ENCODE measurements around the gene PYURF. TPM values are rescaled to one million over a fixed set of nuclear protein-coding genes. Genes with fewer than 3 reads are reported as not detected.

The PYURF gene
- total RNA-seq, 1 experiment from 2014 or later: 143 TPM

DNA sequence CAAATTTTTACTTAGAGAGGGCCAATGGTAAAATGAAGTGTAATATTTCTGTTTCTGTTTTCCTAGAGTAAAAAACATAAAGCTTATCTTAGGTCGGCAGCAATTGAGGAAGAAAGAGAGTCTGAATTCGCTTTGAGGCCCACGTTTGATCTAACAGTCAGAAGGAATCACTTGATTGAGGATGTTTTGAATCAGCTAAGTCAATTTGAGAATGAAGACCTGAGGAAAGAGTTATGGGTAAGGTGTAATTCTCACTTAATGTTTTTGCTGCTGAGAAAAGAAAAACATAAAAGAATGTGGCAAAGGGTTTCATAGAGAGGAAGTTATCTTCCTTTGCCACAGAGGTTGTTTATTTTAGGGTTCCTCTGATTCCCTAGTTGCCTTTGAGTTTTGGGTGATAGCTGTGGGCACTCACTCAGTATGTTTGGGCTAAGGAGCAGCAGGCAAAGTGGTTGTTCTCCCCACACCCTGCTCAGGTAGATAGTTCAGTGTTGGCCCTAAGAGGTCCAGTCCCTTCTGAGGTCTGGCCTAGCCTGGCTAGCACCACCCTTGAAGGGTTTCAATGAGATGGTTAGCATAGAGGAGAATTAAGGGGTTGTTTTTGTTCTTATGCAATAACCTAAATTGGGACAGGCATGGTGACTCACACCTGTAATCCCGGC lies 34.3 kb downstream of the PYURF start:
- Histone ChIP-seq H3K4me3 (ENCODE audit: low read length) (no peak overlapping the region), H3K27me3 (ENCODE audit: low read length) (no peaks in the 10 kb centered on the region), H3F3A (ENCODE audit: low read length, unreplicated experiment) (no peaks in the 10 kb centered on the region), H2AFZ (ENCODE audit: low read length) (no peak overlapping the region), H3K27ac (ENCODE audit: low read length) (no peak overlapping the region), H4K20me1 (ENCODE audit: low read length) (no peaks in the 10 kb centered on the region), H3K36me3 (ENCODE audit: low read depth, low read length) (no peaks in the 10 kb centered on the region), H3K79me2 (ENCODE audit: low read length) (no peaks in the 10 kb centered on the region), H3K4me2 (ENCODE audit: low read length) (no peak overlapping the region), H3K9me2 (replicated peaks; ENCODE audit: low read length) (no peaks in the 10 kb centered on the region), H3K4me1 (ENCODE audit: insufficient read depth, low read length) (no peaks in the 10 kb centered on the region), H3K9ac (ENCODE audit: low read length) (no peak overlapping the region), H3K9me3 (ENCODE audit: low read length) (no peaks in the 10 kb centered on the region)
- DNase-seq: no peak
- ChIA-PET POLR2A (ENCODE audit: unreplicated experiment) (no interaction called here), CTCF (no interaction called here)
- intact Hi-C loops (cut with micrococcal nuclease): no loop called here
- BruUV-seq (replicated peaks): no TSS peak
- no peak for TF ChIP-seq EZH2 (IDR thresholded peaks at IDR 0.05; ENCODE audit: low read length, unreplicated experiment)
- no peak for TF ChIP-seq EZH2phosphoT487 (IDR thresholded peaks at IDR 0.05; ENCODE audit: borderline replicate concordance, low read length)
- TF ChIP-seq, protein P1, sequence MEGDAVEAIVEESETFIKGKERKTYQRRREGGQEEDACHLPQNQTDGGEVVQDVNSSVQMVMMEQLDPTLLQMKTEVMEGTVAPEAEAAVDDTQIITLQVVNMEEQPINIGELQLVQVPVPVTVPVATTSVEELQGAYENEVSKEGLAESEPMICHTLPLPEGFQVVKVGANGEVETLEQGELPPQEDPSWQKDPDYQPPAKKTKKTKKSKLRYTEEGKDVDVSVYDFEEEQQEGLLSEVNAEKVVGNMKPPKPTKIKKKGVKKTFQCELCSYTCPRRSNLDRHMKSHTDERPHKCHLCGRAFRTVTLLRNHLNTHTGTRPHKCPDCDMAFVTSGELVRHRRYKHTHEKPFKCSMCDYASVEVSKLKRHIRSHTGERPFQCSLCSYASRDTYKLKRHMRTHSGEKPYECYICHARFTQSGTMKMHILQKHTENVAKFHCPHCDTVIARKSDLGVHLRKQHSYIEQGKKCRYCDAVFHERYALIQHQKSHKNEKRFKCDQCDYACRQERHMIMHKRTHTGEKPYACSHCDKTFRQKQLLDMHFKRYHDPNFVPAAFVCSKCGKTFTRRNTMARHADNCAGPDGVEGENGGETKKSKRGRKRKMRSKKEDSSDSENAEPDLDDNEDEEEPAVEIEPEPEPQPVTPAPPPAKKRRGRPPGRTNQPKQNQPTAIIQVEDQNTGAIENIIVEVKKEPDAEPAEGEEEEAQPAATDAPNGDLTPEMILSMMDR (conservative IDR thresholded peaks at IDR 0.05; ENCODE audit: low read depth, low read length): no peak
- ATAC-seq: no peak

DNA sequence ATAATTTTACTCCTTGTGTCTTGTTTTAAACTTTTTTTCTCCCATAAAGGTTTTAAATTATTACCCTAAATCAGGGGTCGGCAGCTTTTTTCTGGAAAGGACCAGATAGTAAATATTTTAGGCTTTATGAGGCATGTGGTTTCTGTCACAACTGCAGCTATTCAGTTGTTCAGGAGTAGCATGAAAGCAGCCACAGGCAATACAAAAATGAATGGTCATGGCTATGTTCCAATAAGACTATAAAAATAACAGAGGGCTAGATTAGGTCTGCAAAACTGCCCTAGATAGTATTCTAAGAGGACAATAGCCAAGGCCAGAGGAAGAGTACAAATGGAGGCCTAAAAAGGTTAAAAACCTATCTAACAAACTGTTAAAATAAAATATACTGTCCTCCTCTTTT lies 42.0 kb downstream of the PYURF start:
- no peaks in the 10 kb centered on the region for H3K4me1 ChIP-seq (ENCODE audit: insufficient read depth, low read length)
- H3K9ac ChIP-seq (ENCODE audit: low read length): no peak overlapping the region
- no peaks in the 10 kb centered on the region for H3K9me3 ChIP-seq (ENCODE audit: low read length)
- ChIA-PET CTCF (no interaction called here), POLR2A (ENCODE audit: unreplicated experiment) (no interaction called here)
- BruUV-seq (replicated peaks): no TSS peak
- no peak overlapping the region for H3K27ac ChIP-seq (ENCODE audit: low read length)
- no peaks in the 10 kb centered on the region for H3F3A ChIP-seq (ENCODE audit: low read length, unreplicated experiment)
- ATAC-seq (no peak), DNase-seq (no peak)
- no peaks in the 10 kb centered on the region for H3K27me3 ChIP-seq (ENCODE audit: low read length)
- intact Hi-C loops (cut with micrococcal nuclease): no loop called here
- no peaks in the 10 kb centered on the region for H3K79me2 ChIP-seq (ENCODE audit: low read length)
- H2AFZ ChIP-seq (ENCODE audit: low read length): no peak overlapping the region
- no peaks in the 10 kb centered on the region for H4K20me1 ChIP-seq (ENCODE audit: low read length)
- no peaks in the 10 kb centered on the region for H3K9me2 ChIP-seq (replicated peaks; ENCODE audit: low read length)
- TF ChIP-seq, protein P1 (conservative IDR thresholded peaks at IDR 0.05; ENCODE audit: low read depth, low read length): no peak
- TF ChIP-seq EZH2 (IDR thresholded peaks at IDR 0.05; ENCODE audit: low read length, unreplicated experiment): no peak
- no peak for TF ChIP-seq EZH2phosphoT487 (IDR thresholded peaks at IDR 0.05; ENCODE audit: borderline replicate concordance, low read length)
- H3K4me2 ChIP-seq (ENCODE audit: low read length): no peak overlapping the region
- H3K36me3 ChIP-seq (ENCODE audit: low read depth, low read length): no peaks in the 10 kb centered on the region
- no peak overlapping the region for H3K4me3 ChIP-seq (ENCODE audit: low read length)

DNA sequence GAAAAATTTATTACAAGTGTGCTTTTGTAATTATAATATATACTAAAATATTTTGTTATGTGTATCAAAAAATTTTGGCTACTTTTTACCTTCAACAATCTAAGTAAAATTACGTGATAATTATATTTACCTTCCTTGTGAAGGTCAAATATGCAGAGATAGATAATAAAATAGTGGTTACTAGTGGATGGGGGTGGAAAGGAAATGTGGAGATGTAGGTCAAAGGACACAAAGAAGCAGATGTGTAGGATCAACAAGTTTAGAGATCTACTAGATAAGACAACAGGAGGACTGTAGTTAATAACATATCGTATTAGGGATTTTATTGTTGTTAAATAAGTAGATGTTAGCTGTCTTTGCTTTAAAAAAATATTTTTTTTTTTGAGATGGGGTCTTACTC lies 45.3 kb downstream of the PYURF start:
- Histone ChIP-seq H3K4me1 (ENCODE audit: insufficient read depth, low read length) (no peaks in the 10 kb centered on the region), H3K27me3 (ENCODE audit: low read length) (no peaks in the 10 kb centered on the region), H3F3A (ENCODE audit: low read length, unreplicated experiment) (no peaks in the 10 kb centered on the region), H2AFZ (ENCODE audit: low read length) (no peak overlapping the region), H4K20me1 (ENCODE audit: low read length) (no peaks in the 10 kb centered on the region), H3K4me2 (ENCODE audit: low read length) (no peak overlapping the region), H3K27ac (ENCODE audit: low read length) (no peak overlapping the region), H3K9ac (ENCODE audit: low read length) (no peak overlapping the region), H3K9me2 (replicated peaks; ENCODE audit: low read length) (no peaks in the 10 kb centered on the region), H3K36me3 (ENCODE audit: low read depth, low read length) (no peaks in the 10 kb centered on the region), H3K9me3 (ENCODE audit: low read length) (no peaks in the 10 kb centered on the region), H3K79me2 (ENCODE audit: low read length) (no peaks in the 10 kb centered on the region), H3K4me3 (ENCODE audit: low read length) (no peak overlapping the region)
- ATAC-seq (no peak), DNase-seq (no peak)
- ChIA-PET CTCF (no interaction called here), POLR2A (ENCODE audit: unreplicated experiment) (no interaction called here)
- TF ChIP-seq, protein P1 (conservative IDR thresholded peaks at IDR 0.05; ENCODE audit: low read depth, low read length): no peak
- TF ChIP-seq EZH2 (IDR thresholded peaks at IDR 0.05; ENCODE audit: low read length, unreplicated experiment): no peak
- no peak for TF ChIP-seq EZH2phosphoT487 (IDR thresholded peaks at IDR 0.05; ENCODE audit: borderline replicate concordance, low read length)
- no TSS peak for BruUV-seq (replicated peaks)
- intact Hi-C loops (cut with micrococcal nuclease): no loop called here

Data from PC-3 (cell line).